ENCODE results near the gene CLEC1B.

DNA sequence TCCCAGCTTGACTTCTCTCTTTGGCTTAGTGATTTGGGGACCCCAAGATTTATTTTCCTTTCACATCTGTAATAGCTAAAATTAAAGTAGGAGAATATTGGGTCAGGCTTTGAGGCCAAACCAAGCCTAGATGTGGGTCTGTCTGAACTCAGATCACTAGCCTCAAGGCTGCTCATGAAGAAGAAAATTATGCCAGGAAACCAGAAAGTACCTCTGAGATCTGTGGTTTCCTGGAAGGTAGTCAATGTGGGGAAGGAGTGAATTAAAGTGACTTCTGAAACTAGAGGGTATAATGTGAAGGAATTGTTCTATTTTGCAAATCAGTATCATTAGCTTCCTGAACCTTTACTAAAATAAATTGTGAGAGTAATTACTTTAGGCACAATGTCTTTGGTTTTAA lies 41.1 kb downstream of the CLEC1B start:
- TF ChIP-seq CTCF (conservative IDR thresholded peaks at IDR 0.05; ENCODE audit: low read length) = no peak
- TF ChIP-seq EZH2phosphoT487 (IDR thresholded peaks at IDR 0.05; ENCODE audit: borderline replicate concordance, low read depth, low read length) = no peak

Data from OCI-LY7 (cell line).